Coronary artery (tissue), 2 donors: ENCODE results near the gene PDAP1.
"Not testable (repeated sequence)": the region's sequence is repeated elsewhere in the genome, so short reads cannot be mapped to it uniquely, and the experiment has no call there.

Source experiments
- DNase-seq: peaks from one replicate; pipeline ENCODE4 v3.0.0-alpha.2; 2017; ENCODE audit warnings: low spot score
- H3K27ac ChIP-seq, 2 donors: fragments of 200-600 bp; sonication (generic); one replicate each; pipeline ENCODE4 v1.5.1; 2016 to 2019
- H3K4me3 ChIP-seq: fragments of 200-600 bp; sonication (generic); 2 replicates; pipeline ENCODE4 v1.5.1; 2016; ENCODE audit warnings: mild to moderate bottlenecking, moderate library complexity
- CTCF ChIP-seq: fragments of 200-600 bp; sonication (generic); IDR thresholded peaks from one replicate; pipeline ENCODE4 v1.5.1; 2019; ENCODE audit warnings: antibody characterized with exemption

The PDAP1 gene

GRCh38 chr7:99390941-99391602, 17.3 kb downstream of the PDAP1 start:
- no peak for DNase-seq
- H3K4me3 ChIP-seq: no peak overlapping the region
- TF ChIP-seq CTCF: no peak
- H3K27ac ChIP-seq: no peak overlapping the region

- Histone ChIP-seq H3K4me3 (no peak overlapping the region), H3K27ac (no peak overlapping the region)
- no peak for DNase-seq
- no peak for TF ChIP-seq CTCF
Measured at GRCh38 chr7:99389772-99390171, 18.6 kb downstream of the PDAP1 start.

- H3K27ac ChIP-seq: no peak overlapping the region
- TF ChIP-seq CTCF: no peak
- no peak overlapping the region for H3K4me3 ChIP-seq
- no peak for DNase-seq
Measured at GRCh38 chr7:99387912-99388311, 20.5 kb downstream of the PDAP1 start.

GRCh38 chr7:99387239-99387635, 21.2 kb downstream of the PDAP1 start:
- not testable (repeated sequence) for H3K4me3 ChIP-seq, H3K27ac ChIP-seq, DNase-seq

GRCh38 chr7:99386584-99387238, 21.7 kb downstream of the PDAP1 start:
- TF ChIP-seq CTCF: no peak
- no peak for DNase-seq
- peak overlapping the region in 1 of 2 donors; percentile 11 for H3K27ac ChIP-seq
- no peak overlapping the region for H3K4me3 ChIP-seq

GRCh38 chr7:99385564-99385963, 22.8 kb downstream of the PDAP1 start:
- Histone ChIP-seq H3K27ac (peak overlapping the region in 1 of 2 donors; percentile 48), H3K4me3 (no peak overlapping the region)
- DNase-seq: no peak
- TF ChIP-seq CTCF: no peak

GRCh38 chr7:99384523-99384922, 23.9 kb downstream of the PDAP1 start:
- Histone ChIP-seq H3K27ac (no peak overlapping the region), H3K4me3 (no peak overlapping the region)
- TF ChIP-seq CTCF: no peak
- DNase-seq: no peak
